ENCODE measurements around the gene FGF1.

FGF1 gene

GRCh38 chr5:142664067-142664466, 21.8 kb downstream of the FGF1 start:
- no peak for TF ChIP-seq CTCF (IDR thresholded peaks at IDR 0.05; ENCODE audit: extremely low read depth, insufficient read depth, missing control alignments)
- DNase-seq (ENCODE audit: low spot score): no peak
- in situ Hi-C loops (cut with MboI; ENCODE audit: low pct_unique_long_range_greater_than_20kb, low sequenced_read_pairs, unreplicated experiment): no loop called here

- TF ChIP-seq CTCF (IDR thresholded peaks at IDR 0.05; ENCODE audit: extremely low read depth, insufficient read depth, missing control alignments): no peak
- DNase-seq (ENCODE audit: low spot score): no peak
- in situ Hi-C loops (cut with MboI; ENCODE audit: low pct_unique_long_range_greater_than_20kb, low sequenced_read_pairs, unreplicated experiment): no loop called here
These were observed 22.6 kb downstream of the FGF1 start for GRCh38 chr5:142663246-142663645.

GRCh38 chr5:142661957-142662356, 23.9 kb downstream of the FGF1 start:
- TF ChIP-seq CTCF (IDR thresholded peaks at IDR 0.05; ENCODE audit: extremely low read depth, insufficient read depth, missing control alignments): no peak
- no peak for DNase-seq (ENCODE audit: low spot score)
- in situ Hi-C loops (cut with MboI; ENCODE audit: low pct_unique_long_range_greater_than_20kb, low sequenced_read_pairs, unreplicated experiment): no loop called here

GRCh38 chr5:142661143-142661542, 24.7 kb downstream of the FGF1 start:
- no peak for TF ChIP-seq CTCF (IDR thresholded peaks at IDR 0.05; ENCODE audit: extremely low read depth, insufficient read depth, missing control alignments)
- DNase-seq (ENCODE audit: low spot score): no peak
- in situ Hi-C loops (cut with MboI; ENCODE audit: low pct_unique_long_range_greater_than_20kb, low sequenced_read_pairs, unreplicated experiment): no loop called here

GRCh38 chr5:142660731-142661130, 25.2 kb downstream of the FGF1 start:
- in situ Hi-C loops (cut with MboI; ENCODE audit: low pct_unique_long_range_greater_than_20kb, low sequenced_read_pairs, unreplicated experiment): no loop called here
- DNase-seq (ENCODE audit: low spot score): no peak
- TF ChIP-seq CTCF (IDR thresholded peaks at IDR 0.05; ENCODE audit: extremely low read depth, insufficient read depth, missing control alignments): no peak

GRCh38 chr5:142660196-142660595, 25.7 kb downstream of the FGF1 start:
- in situ Hi-C loops (cut with MboI; ENCODE audit: low pct_unique_long_range_greater_than_20kb, low sequenced_read_pairs, unreplicated experiment): no loop called here
- TF ChIP-seq CTCF (IDR thresholded peaks at IDR 0.05; ENCODE audit: extremely low read depth, insufficient read depth, missing control alignments): no peak
- no peak for DNase-seq (ENCODE audit: low spot score)

- no peak for DNase-seq (ENCODE audit: low spot score)
- no peak for TF ChIP-seq CTCF (IDR thresholded peaks at IDR 0.05; ENCODE audit: extremely low read depth, insufficient read depth, missing control alignments)
- in situ Hi-C loops (cut with MboI; ENCODE audit: low pct_unique_long_range_greater_than_20kb, low sequenced_read_pairs, unreplicated experiment): no loop called here
These were observed 26.5 kb downstream of the FGF1 start for GRCh38 chr5:142659405-142659804.
